Osteoblast (primary cell): ENCODE measurements around the gene CARMIL3. TPM values are rescaled to one million over a fixed set of nuclear protein-coding genes. Genes with fewer than 3 reads are reported as not detected.

Source experiments
- DNase-seq: peaks from one replicate; pipeline ENCODE4 v3.0.0; 2011; ENCODE audit warnings: low spot score, mixed read lengths; ENCODE audit not compliant: insufficient read length; ENCODE audit errors: missing footprints
- H2AFZ ChIP-seq: 2 replicates; pipeline ENCODE4 v1.6.0; 2011; ENCODE audit warnings: mild to moderate bottlenecking, low read length
- H3K27ac ChIP-seq: 2 replicates; pipeline ENCODE4 v1.5.1; 2011; ENCODE audit warnings: mild to moderate bottlenecking, low read depth, low read length, moderate library complexity
- H3K27me3 ChIP-seq: 2 replicates; pipeline ENCODE4 v1.6.0; 2012; ENCODE audit warnings: mild to moderate bottlenecking, control low read depth, inconsistent platforms, low read length, moderate library complexity; ENCODE audit not compliant: insufficient read depth
- H3K36me3 ChIP-seq: 2 replicates; pipeline ENCODE4 v1.5.1; 2011; ENCODE audit warnings: mild to moderate bottlenecking, low read length, control low read depth, moderate library complexity; ENCODE audit not compliant: insufficient read depth
- H3K4me1 ChIP-seq: 2 replicates; pipeline ENCODE4 v1.5.1; 2011; ENCODE audit warnings: mild to moderate bottlenecking, low read length, control low read depth, moderate library complexity; ENCODE audit not compliant: insufficient read depth
- H3K4me2 ChIP-seq: 2 replicates; pipeline ENCODE4 v1.6.0; 2011; ENCODE audit warnings: mild to moderate bottlenecking, low read length; ENCODE audit not compliant: insufficient read depth
- H3K4me3 ChIP-seq: fragments of 200-600 bp; sonication (generic); 3 replicates; pipeline ENCODE4 v1.5.1; 2012; ENCODE audit warnings: mild to moderate bottlenecking, low read length, inconsistent platforms; ENCODE audit not compliant: insufficient read depth
- H3K79me2 ChIP-seq: 2 replicates; pipeline ENCODE4 v1.6.0; 2012; ENCODE audit warnings: mild to moderate bottlenecking, low read length, control low read depth, inconsistent platforms; ENCODE audit not compliant: insufficient read depth
- H3K9me3 ChIP-seq: 2 replicates; pipeline ENCODE4 v1.5.1; 2011; ENCODE audit warnings: low read depth, low read length, control low read depth
- H4K20me1 ChIP-seq: 2 replicates; pipeline ENCODE4 v1.6.0; 2012; ENCODE audit warnings: mild to moderate bottlenecking, low read length, control low read depth; ENCODE audit not compliant: insufficient read depth
- CTCF ChIP-seq: IDR thresholded peaks from 2 replicates; pipeline ENCODE4 v1.5.1; 2011; ENCODE audit warnings: mild to moderate bottlenecking, low read depth, low read length, moderate library complexity; ENCODE audit errors: extremely low read depth
- total RNA-seq: library from RNA; depleted of rRNA; stranded (reverse); fragments of >200 nt; gene quantifications from 2 replicates; pipeline ENCODE4 v1.2.3, GENCODE V29; 2012

The CARMIL3 gene
- total RNA-seq, 1 donor, result not detected

- no peaks in the 10 kb centered on the region for H3K27me3 ChIP-seq
- DNase-seq, result no peak
- no peak overlapping the region for H3K4me3 ChIP-seq
- H2AFZ ChIP-seq, result no peak overlapping the region
- H3K27ac ChIP-seq, result no peak overlapping the region
- peaks cover 2% of the 10 kb centered on the region for H3K4me1 ChIP-seq
- no peak overlapping the region for H3K4me2 ChIP-seq
- no peak for TF ChIP-seq CTCF
- peaks cover 1% of the 10 kb centered on the region for H3K79me2 ChIP-seq
- no peaks in the 10 kb centered on the region for H4K20me1 ChIP-seq
- H3K9me3 ChIP-seq, result no peaks in the 10 kb centered on the region
- H3K36me3 ChIP-seq, result no peaks in the 10 kb centered on the region
Observed at GRCh38 chr14:24089890-24090289, 38.1 kb downstream of the CARMIL3 start.

GRCh38 chr14:24092110-24092504 is 40.3 kb downstream of the CARMIL3 start:
- Histone ChIP-seq H3K27ac (no peak overlapping the region), H3K4me1 (peaks cover 10% of the 10 kb centered on the region), H3K79me2 (peaks cover 10% of the 10 kb centered on the region), H3K27me3 (no peaks in the 10 kb centered on the region), H4K20me1 (no peaks in the 10 kb centered on the region), H3K36me3 (no peaks in the 10 kb centered on the region), H3K9me3 (no peaks in the 10 kb centered on the region), H2AFZ (no peak overlapping the region), H3K4me2 (no peak overlapping the region), H3K4me3 (no peak overlapping the region)
- no peak for DNase-seq
- no peak for TF ChIP-seq CTCF

GRCh38 chr14:24092505-24093206 is 40.8 kb downstream of the CARMIL3 start:
- H3K27me3 ChIP-seq, result no peaks in the 10 kb centered on the region
- no peaks in the 10 kb centered on the region for H3K36me3 ChIP-seq
- H2AFZ ChIP-seq, result no peak overlapping the region
- H3K4me3 ChIP-seq, result no peak overlapping the region
- H3K79me2 ChIP-seq, result peaks cover 10% of the 10 kb centered on the region
- no peak overlapping the region for H3K4me2 ChIP-seq
- H3K27ac ChIP-seq, result no peak overlapping the region
- no peaks in the 10 kb centered on the region for H4K20me1 ChIP-seq
- H3K4me1 ChIP-seq, result peaks cover 10% of the 10 kb centered on the region
- no peaks in the 10 kb centered on the region for H3K9me3 ChIP-seq
- no peak for TF ChIP-seq CTCF
- peak; percentile 30 for DNase-seq

GRCh38 chr14:24093207-24093900 is 41.5 kb downstream of the CARMIL3 start:
- H3K79me2 ChIP-seq, result peaks cover 10% of the 10 kb centered on the region
- H3K27ac ChIP-seq, result no peak overlapping the region
- peaks cover 10% of the 10 kb centered on the region for H3K4me1 ChIP-seq
- TF ChIP-seq CTCF, result no peak
- H2AFZ ChIP-seq, result peak overlapping the region; percentile 91
- peak overlapping the region; percentile 89 for H3K4me2 ChIP-seq
- H4K20me1 ChIP-seq, result no peaks in the 10 kb centered on the region
- peaks cover under 1% of the 10 kb centered on the region for H3K36me3 ChIP-seq
- DNase-seq, result peak; percentile 36
- H3K4me3 ChIP-seq, result peak overlapping the region; percentile 92
- H3K27me3 ChIP-seq, result no peaks in the 10 kb centered on the region
- H3K9me3 ChIP-seq, result no peaks in the 10 kb centered on the region
